ENCODE measurements around the gene FZD4.

DNA sequence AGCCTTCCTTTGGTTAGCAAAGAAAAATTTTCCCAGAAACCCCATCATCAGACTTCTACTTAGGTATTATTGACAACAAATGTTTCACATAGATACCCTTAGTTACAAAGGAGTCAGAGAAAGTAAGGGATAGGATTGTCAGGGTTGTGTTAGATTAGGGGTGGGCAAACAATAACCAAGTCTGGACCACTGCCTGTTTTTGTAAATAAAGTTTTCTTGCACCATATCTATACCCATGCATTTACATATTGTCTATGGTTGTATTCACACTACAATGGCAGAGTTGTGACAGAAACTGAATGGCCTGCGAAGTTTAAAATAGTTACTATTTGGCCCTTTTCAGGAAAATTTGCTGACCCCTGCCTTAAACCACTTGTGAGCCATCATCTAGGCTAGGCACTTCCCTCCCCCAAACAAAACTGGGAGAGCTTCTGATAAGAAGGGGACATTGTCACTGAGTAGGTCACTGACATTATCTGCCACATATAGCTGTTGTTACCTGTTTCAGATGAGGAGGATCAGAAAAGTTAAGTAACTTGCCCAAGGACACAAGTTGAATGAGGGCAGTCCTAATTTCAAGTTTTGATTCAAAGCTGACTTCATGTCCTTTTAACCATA is 41.9 kb upstream of the FZD4 start:
- TF ChIP-seq, protein P1, sequence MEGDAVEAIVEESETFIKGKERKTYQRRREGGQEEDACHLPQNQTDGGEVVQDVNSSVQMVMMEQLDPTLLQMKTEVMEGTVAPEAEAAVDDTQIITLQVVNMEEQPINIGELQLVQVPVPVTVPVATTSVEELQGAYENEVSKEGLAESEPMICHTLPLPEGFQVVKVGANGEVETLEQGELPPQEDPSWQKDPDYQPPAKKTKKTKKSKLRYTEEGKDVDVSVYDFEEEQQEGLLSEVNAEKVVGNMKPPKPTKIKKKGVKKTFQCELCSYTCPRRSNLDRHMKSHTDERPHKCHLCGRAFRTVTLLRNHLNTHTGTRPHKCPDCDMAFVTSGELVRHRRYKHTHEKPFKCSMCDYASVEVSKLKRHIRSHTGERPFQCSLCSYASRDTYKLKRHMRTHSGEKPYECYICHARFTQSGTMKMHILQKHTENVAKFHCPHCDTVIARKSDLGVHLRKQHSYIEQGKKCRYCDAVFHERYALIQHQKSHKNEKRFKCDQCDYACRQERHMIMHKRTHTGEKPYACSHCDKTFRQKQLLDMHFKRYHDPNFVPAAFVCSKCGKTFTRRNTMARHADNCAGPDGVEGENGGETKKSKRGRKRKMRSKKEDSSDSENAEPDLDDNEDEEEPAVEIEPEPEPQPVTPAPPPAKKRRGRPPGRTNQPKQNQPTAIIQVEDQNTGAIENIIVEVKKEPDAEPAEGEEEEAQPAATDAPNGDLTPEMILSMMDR (conservative IDR thresholded peaks at IDR 0.05): no peak
- no peak for TF ChIP-seq EZH2 (IDR thresholded peaks at IDR 0.05; ENCODE audit: low read depth)
